ENCODE data around the gene PIP5K1A. TPM values are rescaled to one million over a fixed set of nuclear protein-coding genes. Genes with fewer than 3 reads are reported as not detected.

PIP5K1A gene
- total and polyA plus RNA-seq, 2 donors (not counting 1 experiment from before 2014, with no cell fraction given) = 80.9 to 118 TPM

GRCh38 chr1:151243683-151244216, 45.4 kb downstream of the PIP5K1A start:
- DNase-seq (ENCODE audit: low read depth in 2 of 2) = no peak
- Histone ChIP-seq H3K36me3 (ENCODE audit: control insufficient read depth, insufficient read depth, low read length) (peaks cover 20% of the 10 kb centered on the region), H3K4me3 (replicated peaks in 1 of 4; ENCODE audit: control extremely low read depth in 1 of 4, insufficient read depth in 1 of 4, low read depth in 3 of 4, low read length in 4 of 4) (no peak overlapping the region), H3K27me3 (ENCODE audit: control insufficient read depth, insufficient read depth, low read length) (no peaks in the 10 kb centered on the region), H3K27ac (ENCODE audit: insufficient read depth, low read length) (no peak overlapping the region), H3K79me2 (ENCODE audit: control insufficient read depth, insufficient read depth, low read length) (no peaks in the 10 kb centered on the region), H3K9ac (ENCODE audit: insufficient read depth, low read length) (no peak overlapping the region), H4K20me1 (ENCODE audit: control insufficient read depth, extremely low read depth, insufficient read depth, low read length) (no peaks in the 10 kb centered on the region), H3K9me3 (ENCODE audit: control insufficient read depth, insufficient read depth, low read depth, low read length) (no peaks in the 10 kb centered on the region), H3K4me2 (ENCODE audit: extremely low read depth, insufficient read depth, low read length) (no peak overlapping the region), H2AFZ (ENCODE audit: low read length) (no peak overlapping the region), H3K4me1 (ENCODE audit: control insufficient read depth, extremely low read depth, insufficient read depth, low read length) (peaks cover 1% of the 10 kb centered on the region)
- TF ChIP-seq EZH2 (IDR thresholded peaks at IDR 0.05; ENCODE audit: low read length, missing control alignments) (no peak), CTCF (conservative IDR thresholded peaks at IDR 0.05 in 1 of 2, IDR thresholded peaks at IDR 0.05 in 1 of 2; ENCODE audit: low read depth in 1 of 2, low read length in 2 of 2) (no peak)

- H3K9ac ChIP-seq (ENCODE audit: insufficient read depth, low read length) = no peak overlapping the region
- no peaks in the 10 kb centered on the region for H3K4me1 ChIP-seq (ENCODE audit: control insufficient read depth, extremely low read depth, insufficient read depth, low read length)
- no peak overlapping the region for H3K4me3 ChIP-seq (replicated peaks in 1 of 4; ENCODE audit: control extremely low read depth in 1 of 4, insufficient read depth in 1 of 4, low read depth in 3 of 4, low read length in 4 of 4)
- no peak overlapping the region for H3K4me2 ChIP-seq (ENCODE audit: extremely low read depth, insufficient read depth, low read length)
- H3K27ac ChIP-seq (ENCODE audit: insufficient read depth, low read length) = no peak overlapping the region
- TF ChIP-seq CTCF (conservative IDR thresholded peaks at IDR 0.05 in 1 of 2, IDR thresholded peaks at IDR 0.05 in 1 of 2; ENCODE audit: low read depth in 1 of 2, low read length in 2 of 2) (no peak), EZH2 (IDR thresholded peaks at IDR 0.05; ENCODE audit: low read length, missing control alignments) (no peak)
- no peak for DNase-seq (ENCODE audit: low read depth in 2 of 2)
- H3K36me3 ChIP-seq (ENCODE audit: control insufficient read depth, insufficient read depth, low read length) = peaks cover 17% of the 10 kb centered on the region
- no peaks in the 10 kb centered on the region for H3K27me3 ChIP-seq (ENCODE audit: control insufficient read depth, insufficient read depth, low read length)
- H3K79me2 ChIP-seq (ENCODE audit: control insufficient read depth, insufficient read depth, low read length) = no peaks in the 10 kb centered on the region
- H2AFZ ChIP-seq (ENCODE audit: low read length) = no peak overlapping the region
- H3K9me3 ChIP-seq (ENCODE audit: control insufficient read depth, insufficient read depth, low read depth, low read length) = no peaks in the 10 kb centered on the region
- no peaks in the 10 kb centered on the region for H4K20me1 ChIP-seq (ENCODE audit: control insufficient read depth, extremely low read depth, insufficient read depth, low read length)
Measured at GRCh38 chr1:151246786-151247185, 48.4 kb downstream of the PIP5K1A start.

GRCh38 chr1:151251656-151252470, 53.5 kb downstream of the PIP5K1A start:
- peaks cover 21% of the 10 kb centered on the region for H3K79me2 ChIP-seq (ENCODE audit: control insufficient read depth, insufficient read depth, low read length)
- TF ChIP-seq EZH2 (IDR thresholded peaks at IDR 0.05; ENCODE audit: low read length, missing control alignments) (no peak), CTCF (conservative IDR thresholded peaks at IDR 0.05 in 1 of 2, IDR thresholded peaks at IDR 0.05 in 1 of 2; ENCODE audit: low read depth in 1 of 2, low read length in 2 of 2) (peak; percentile 85 to 95)
- H3K27ac ChIP-seq (ENCODE audit: insufficient read depth, low read length) = no peak overlapping the region

More at GRCh38 chr1:151251656-151252470, 53.5 kb downstream of the PIP5K1A start:
- Histone ChIP-seq H4K20me1 (ENCODE audit: control insufficient read depth, extremely low read depth, insufficient read depth, low read length) (no peaks in the 10 kb centered on the region), H3K4me2 (ENCODE audit: extremely low read depth, insufficient read depth, low read length) (no peak overlapping the region), H3K27me3 (ENCODE audit: control insufficient read depth, insufficient read depth, low read length) (no peaks in the 10 kb centered on the region), H2AFZ (ENCODE audit: low read length) (no peak overlapping the region), H3K9me3 (ENCODE audit: control insufficient read depth, insufficient read depth, low read depth, low read length) (no peaks in the 10 kb centered on the region), H3K9ac (ENCODE audit: insufficient read depth, low read length) (no peak overlapping the region), H3K36me3 (ENCODE audit: control insufficient read depth, insufficient read depth, low read length) (peaks cover 12% of the 10 kb centered on the region), H3K4me1 (ENCODE audit: control insufficient read depth, extremely low read depth, insufficient read depth, low read length) (no peaks in the 10 kb centered on the region), H3K4me3 (replicated peaks in 1 of 4; ENCODE audit: control extremely low read depth in 1 of 4, insufficient read depth in 1 of 4, low read depth in 3 of 4, low read length in 4 of 4) (no peak overlapping the region)
- peak; percentile 71 to 90 for DNase-seq (ENCODE audit: low read depth in 2 of 2)

All from fibroblast of lung (primary cell).